Measurements from ENCODE around the gene APOL1. TPM values are rescaled to one million over a fixed set of nuclear protein-coding genes. Genes with fewer than 3 reads are reported as not detected.

Gene APOL1
- total and polyA plus RNA-seq, 7 experiments from 2014 or later, result 6.2 to 91.1 (median 17.8) TPM

DNA sequence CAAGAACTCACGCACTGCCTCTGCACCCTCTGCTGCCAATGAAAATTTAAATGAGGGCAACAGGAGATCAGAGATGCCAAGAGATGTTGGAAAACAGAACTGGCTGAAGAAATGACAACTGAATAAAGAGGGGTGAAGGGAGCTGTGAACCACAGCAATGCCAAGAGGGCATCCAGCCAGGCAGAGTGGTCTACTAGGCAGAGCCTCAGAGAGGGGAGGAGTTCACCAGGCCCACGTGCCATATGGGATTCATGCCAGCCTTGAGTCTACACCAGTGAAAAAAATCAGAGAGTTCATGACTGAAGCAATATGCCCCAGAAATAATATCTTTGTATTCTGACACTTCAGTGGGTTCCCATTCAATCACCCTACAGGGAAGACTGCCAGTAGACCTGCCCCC lies 18.0 kb upstream of the APOL1 start:
- Histone ChIP-seq H3K4me3 (ENCODE audit: low read length) (no peak overlapping the region), H3K9me3 (ENCODE audit: control insufficient read depth in 2 of 3, low read length in 3 of 3) (no peaks in the 10 kb centered on the region), H3K27me3 (ENCODE audit: control insufficient read depth in 2 of 2, insufficient read depth in 2 of 2, low read length in 2 of 2) (no peaks in the 10 kb centered on the region), H3K27ac (ENCODE audit: low read depth, low read length) (no peak overlapping the region), H3K36me3 (ENCODE audit: control insufficient read depth in 2 of 3, insufficient read depth in 3 of 3, low read length in 3 of 3) (peaks cover 19 to 68% (median 25%) of the 10 kb centered on the region in 3 experiments), H3K4me1 (ENCODE audit: control insufficient read depth in 2 of 2, insufficient read depth in 2 of 2, low read length in 2 of 2) (peaks cover 22 to 30% of the 10 kb centered on the region in 2 donors)
- DNase-seq (no peak), ATAC-seq (no peak)
- ChIA-PET POLR2A (no interaction called here), CTCF (no interaction called here)
- H3K4me3 Mint-ChIP-seq, result peak overlapping the region in 6 of 10 donors; percentile 16 to 99 (median 60)
- H3K27ac Mint-ChIP-seq, result peak overlapping the region in 3 of 9 donors; percentile 56 to 83 (median 65)
- H3K9me3 Mint-ChIP-seq, result peaks cover 0 to 6% (median 2%) of the 10 kb centered on the region in 11 donors
- peaks cover 47 to 63% (median 56%) of the 10 kb centered on the region in 7 donors for H3K4me1 Mint-ChIP-seq
- no peaks in the 10 kb centered on the region for H3K27me3 Mint-ChIP-seq
- H3K36me3 Mint-ChIP-seq, result peaks cover 23 to 73% (median 47%) of the 10 kb centered on the region in 5 donors
- intact Hi-C loops (cut with micrococcal nuclease), result loop anchor here in 1 of 2 donors (5.0 kb wide), 1 partner anchor 147 kb away; no protein-coding TSS in a partner anchor

GRCh38 chr22:36235585-36235984 lies 17.3 kb upstream of the APOL1 start:
- Histone ChIP-seq H3K27ac (ENCODE audit: low read depth, low read length) (no peak overlapping the region), H3K9me3 (ENCODE audit: control insufficient read depth in 2 of 3, low read length in 3 of 3) (no peaks in the 10 kb centered on the region), H3K36me3 (ENCODE audit: control insufficient read depth in 2 of 3, insufficient read depth in 3 of 3, low read length in 3 of 3) (peaks cover 15 to 61% (median 18%) of the 10 kb centered on the region in 3 experiments), H3K27me3 (ENCODE audit: control insufficient read depth in 2 of 2, insufficient read depth in 2 of 2, low read length in 2 of 2) (no peaks in the 10 kb centered on the region), H3K4me1 (ENCODE audit: control insufficient read depth in 2 of 2, insufficient read depth in 2 of 2, low read length in 2 of 2) (peaks cover 23 to 33% of the 10 kb centered on the region in 2 donors), H3K4me3 (ENCODE audit: low read length) (no peak overlapping the region)
- H3K27me3 Mint-ChIP-seq, result no peaks in the 10 kb centered on the region
- POLR2A ChIA-PET, result no interaction called here
- DNase-seq (no peak), ATAC-seq (no peak)
- H3K9me3 Mint-ChIP-seq, result peaks cover 0 to 6% (median 2%) of the 10 kb centered on the region in 11 donors
- H3K4me3 Mint-ChIP-seq, result peak overlapping the region; percentile 11 to 99 (median 82)
- peak overlapping the region in 5 of 9 donors; percentile 6 to 69 (median 47) for H3K27ac Mint-ChIP-seq
- intact Hi-C loops (cut with micrococcal nuclease), result loop anchor here in 1 of 2 donors (5.0 kb wide), 1 partner anchor 147 kb away; no protein-coding TSS in a partner anchor
- peaks cover 50 to 69% (median 59%) of the 10 kb centered on the region in 7 donors for H3K4me1 Mint-ChIP-seq
- H3K36me3 Mint-ChIP-seq, result peaks cover 23 to 71% (median 47%) of the 10 kb centered on the region in 5 donors
- CTCF ChIA-PET, result interaction anchor here (0.6 to 0.9 kb wide), 2 partner anchors 10 to 193 kb away, joined by 4 to 5 read pairs; no protein-coding TSS in a partner anchor

- Mint-ChIP-seq H3K36me3 (peaks cover 23 to 66% (median 47%) of the 10 kb centered on the region in 5 donors), H3K4me1 (peaks cover 50 to 70% (median 59%) of the 10 kb centered on the region in 7 donors), H3K4me3 (peak overlapping the region; percentile 29 to 99 (median 98)), H3K9me3 (peaks cover 0 to 6% (median 2%) of the 10 kb centered on the region in 11 donors), H3K27ac (peak overlapping the region in 5 of 9 donors; percentile 21 to 59 (median 45)), H3K27me3 (no peaks in the 10 kb centered on the region)
- Histone ChIP-seq H3K9me3 (ENCODE audit: control insufficient read depth in 2 of 3, low read length in 3 of 3) (no peaks in the 10 kb centered on the region), H3K27ac (ENCODE audit: low read depth, low read length) (no peak overlapping the region), H3K4me1 (ENCODE audit: control insufficient read depth in 2 of 2, insufficient read depth in 2 of 2, low read length in 2 of 2) (peaks cover 23 to 33% of the 10 kb centered on the region in 2 donors), H3K36me3 (ENCODE audit: control insufficient read depth in 2 of 3, insufficient read depth in 3 of 3, low read length in 3 of 3) (peaks cover 6 to 50% (median 13%) of the 10 kb centered on the region in 3 experiments), H3K4me3 (ENCODE audit: low read length) (no peak overlapping the region), H3K27me3 (ENCODE audit: control insufficient read depth in 2 of 2, insufficient read depth in 2 of 2, low read length in 2 of 2) (no peaks in the 10 kb centered on the region)
- POLR2A ChIA-PET, result interaction anchor here (0.6 kb wide), 1 partner anchor 926 kb away, joined by 3 read pairs; no protein-coding TSS in a partner anchor
- no peak for ATAC-seq
- CTCF ChIA-PET, result interaction anchor here (0.6 to 0.9 kb wide), 3 partner anchors 11 to 625 kb away, joined by 3 to 4 read pairs (median 3); no protein-coding TSS in a partner anchor
- DNase-seq, result no peak
- intact Hi-C loops (cut with micrococcal nuclease), result loop anchor here in 1 of 2 donors (5.0 kb wide), 1 partner anchor 146 kb away; no protein-coding TSS in a partner anchor
These were observed 16.3 kb upstream of the APOL1 start for GRCh38 chr22:36236388-36237319.

DNA sequence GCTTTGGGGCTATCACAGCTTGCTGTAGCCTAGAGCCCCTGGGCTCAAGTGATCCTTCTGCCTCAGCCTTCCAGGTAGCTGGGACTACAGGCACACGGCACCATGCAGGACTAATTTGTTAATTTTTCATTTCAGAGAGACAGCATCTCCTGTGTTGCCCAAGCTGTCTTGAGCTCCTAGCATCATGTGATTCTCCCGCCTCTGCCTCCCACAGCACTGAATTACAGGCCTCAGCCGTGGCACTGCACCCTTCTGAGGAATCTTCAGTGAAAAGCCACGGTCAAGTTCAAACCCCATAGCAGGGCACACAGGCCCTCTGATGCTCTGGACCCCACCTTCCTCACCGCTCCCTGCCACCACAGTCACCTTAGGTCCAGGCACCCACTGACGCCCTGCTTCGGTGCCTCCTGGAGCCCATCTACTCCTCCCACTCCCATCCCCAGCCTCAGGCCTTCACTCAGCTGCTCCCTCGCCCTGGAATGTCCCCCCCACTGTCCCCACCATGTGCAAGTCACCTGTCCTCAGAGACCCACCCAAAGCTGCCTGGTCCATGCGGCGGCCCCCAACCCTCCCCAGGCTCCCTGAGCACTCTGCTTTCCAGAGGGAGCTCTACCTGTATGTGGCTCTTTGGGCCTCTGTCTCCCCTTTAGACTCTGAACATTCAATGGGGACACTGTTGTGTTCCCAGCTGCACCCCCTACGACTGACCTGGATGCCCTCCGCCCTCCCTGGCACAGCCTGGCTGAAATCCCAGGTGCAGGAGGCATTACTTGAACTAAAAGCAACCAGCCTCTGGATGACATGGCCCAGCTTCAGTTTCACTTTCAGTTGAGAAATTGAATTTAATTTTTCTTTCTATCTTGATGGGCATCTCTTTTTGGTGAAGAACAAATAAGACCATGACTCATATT lies 15.2 kb upstream of the APOL1 start:
- peak overlapping the region; percentile 76 for H3K27ac ChIP-seq (ENCODE audit: low read depth, low read length)
- peak overlapping the region; percentile 94 for H3K4me3 ChIP-seq (ENCODE audit: low read length)
- DNase-seq, result peak in 3 of 9 donors; percentile 3 to 17 (median 11)
- peaks cover 23 to 33% of the 10 kb centered on the region in 2 donors for H3K4me1 ChIP-seq (ENCODE audit: control insufficient read depth in 2 of 2, insufficient read depth in 2 of 2, low read length in 2 of 2)
- Mint-ChIP-seq H3K27me3 (peaks cover 0 to 1% (median 0%) of the 10 kb centered on the region in 5 donors), H3K4me3 (peak overlapping the region; percentile 93 to 99 (median 99)), H3K9me3 (peaks cover 0 to 10% (median 3%) of the 10 kb centered on the region in 11 donors), H3K36me3 (peaks cover 19 to 64% (median 40%) of the 10 kb centered on the region in 5 donors), H3K27ac (peak overlapping the region; percentile 94 to 98 (median 97)), H3K4me1 (peaks cover 45 to 66% (median 58%) of the 10 kb centered on the region in 7 donors)
- no peaks in the 10 kb centered on the region for H3K27me3 ChIP-seq (ENCODE audit: control insufficient read depth in 2 of 2, insufficient read depth in 2 of 2, low read length in 2 of 2)
- ChIA-PET CTCF (interaction anchor here (0.6 to 1.8 kb wide), 4 partner anchors 16 to 290 kb away, joined by 3 to 11 read pairs (median 3); partner anchors contain the start of gene APOL1), POLR2A (interaction anchor here (0.8 to 4.0 kb wide), 3 partner anchors 10 to 97 kb away, joined by 3 to 24 read pairs (median 5); partner anchors contain the start of gene APOL1)
- intact Hi-C loops (cut with micrococcal nuclease), result loop anchor here (2.0 to 5.0 kb wide), 5 partner anchors 41 to 245 kb away; partner anchors contain the start of gene APOL3 (in 1 of the 2)
- peaks cover 0 to 40% (median 10%) of the 10 kb centered on the region in 3 experiments for H3K36me3 ChIP-seq (ENCODE audit: control insufficient read depth in 2 of 3, insufficient read depth in 3 of 3, low read length in 3 of 3)
- no peaks in the 10 kb centered on the region for H3K9me3 ChIP-seq (ENCODE audit: control insufficient read depth in 2 of 3, low read length in 3 of 3)
- no peak for ATAC-seq

DNA sequence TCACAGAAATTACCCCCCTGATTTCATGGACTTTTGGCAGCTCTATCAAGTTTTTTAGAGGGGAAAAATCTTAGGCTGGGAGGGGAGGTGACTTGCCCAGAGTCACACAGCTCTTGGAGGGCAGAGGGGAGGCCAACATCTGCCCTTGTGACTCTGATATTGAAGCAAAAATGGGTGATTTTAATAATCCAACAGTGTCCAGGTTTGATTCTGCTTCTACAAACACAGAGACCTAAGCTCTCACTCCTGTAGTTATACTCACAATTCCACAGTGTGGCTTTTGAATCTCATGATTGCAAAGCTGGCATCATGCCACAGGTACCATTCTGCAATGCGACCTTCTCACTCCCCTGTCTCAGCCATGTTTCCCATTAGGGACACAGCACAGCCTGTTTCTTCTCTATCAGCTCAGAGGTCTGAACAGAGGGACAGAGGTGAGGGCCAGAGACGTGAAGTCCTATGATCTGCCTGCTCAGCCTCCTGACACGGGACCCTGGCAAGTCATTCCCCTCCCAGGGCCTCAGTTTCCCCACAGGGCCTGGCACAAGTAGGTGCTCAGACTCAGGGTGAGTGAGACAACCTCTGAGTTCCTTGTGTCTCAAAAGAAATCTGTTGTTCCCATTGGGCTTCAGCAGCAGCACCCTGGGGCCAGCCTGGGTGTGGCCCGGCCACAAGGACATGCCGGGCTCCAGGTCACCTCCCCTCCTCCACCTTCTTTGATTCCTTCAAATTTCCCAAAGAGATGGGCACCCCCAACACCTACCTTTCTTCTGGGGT lies 14.4 kb upstream of the APOL1 start:
- H3K4me3 Mint-ChIP-seq, result peak overlapping the region; percentile 93 to 99 (median 99)
- H3K4me1 ChIP-seq (ENCODE audit: control insufficient read depth in 2 of 2, insufficient read depth in 2 of 2, low read length in 2 of 2), result peaks cover 23 to 33% of the 10 kb centered on the region in 2 donors
- ChIA-PET POLR2A (interaction anchor here (0.7 to 4.0 kb wide), 11 partner anchors 10 to 908 kb away, joined by 3 to 24 read pairs (median 3); partner anchors contain the start of genes APOL1, APOL3 and APOL6), CTCF (interaction anchor here (0.8 to 1.8 kb wide), 16 partner anchors 15 to 173 kb away, joined by 3 to 11 read pairs (median 4); partner anchors contain the start of genes APOL1 and APOL3)
- H3K4me1 Mint-ChIP-seq, result peaks cover 45 to 63% (median 58%) of the 10 kb centered on the region in 7 donors
- peak overlapping the region; percentile 76 for H3K27ac ChIP-seq (ENCODE audit: low read depth, low read length)
- H3K36me3 Mint-ChIP-seq, result peaks cover 19 to 68% (median 33%) of the 10 kb centered on the region in 5 donors
- DNase-seq (peak in 1 of 9 donors; percentile 4), ATAC-seq (no peak)
- no peaks in the 10 kb centered on the region for H3K9me3 ChIP-seq (ENCODE audit: control insufficient read depth in 2 of 3, low read length in 3 of 3)
- intact Hi-C loops (cut with micrococcal nuclease), result loop anchor here (1.0 to 5.0 kb wide), 10 partner anchors 15 to 291 kb away; partner anchors contain the start of genes APOL1 (in 2 of the 2), APOL3 (in 1 of the 2), EIF3D (in 1 of the 2) and TXN2 (in 1 of the 2)
- no peaks in the 10 kb centered on the region for H3K27me3 ChIP-seq (ENCODE audit: control insufficient read depth in 2 of 2, insufficient read depth in 2 of 2, low read length in 2 of 2)
- peak overlapping the region; percentile 94 for H3K4me3 ChIP-seq (ENCODE audit: low read length)
- H3K36me3 ChIP-seq (ENCODE audit: control insufficient read depth in 2 of 3, insufficient read depth in 3 of 3, low read length in 3 of 3), result peaks cover 0 to 31% (median 1%) of the 10 kb centered on the region in 3 experiments
- H3K27ac Mint-ChIP-seq, result peak overlapping the region; percentile 94 to 99 (median 98)
- peaks cover 0 to 9% (median 0%) of the 10 kb centered on the region in 5 donors for H3K27me3 Mint-ChIP-seq
- H3K9me3 Mint-ChIP-seq, result peaks cover 0 to 15% (median 6%) of the 10 kb centered on the region in 11 donors

Measured in naive thymus-derived CD4-positive, alpha-beta T cell (primary cell).